ENCODE results near the gene MRPL10.

MRPL10 gene

DNA sequence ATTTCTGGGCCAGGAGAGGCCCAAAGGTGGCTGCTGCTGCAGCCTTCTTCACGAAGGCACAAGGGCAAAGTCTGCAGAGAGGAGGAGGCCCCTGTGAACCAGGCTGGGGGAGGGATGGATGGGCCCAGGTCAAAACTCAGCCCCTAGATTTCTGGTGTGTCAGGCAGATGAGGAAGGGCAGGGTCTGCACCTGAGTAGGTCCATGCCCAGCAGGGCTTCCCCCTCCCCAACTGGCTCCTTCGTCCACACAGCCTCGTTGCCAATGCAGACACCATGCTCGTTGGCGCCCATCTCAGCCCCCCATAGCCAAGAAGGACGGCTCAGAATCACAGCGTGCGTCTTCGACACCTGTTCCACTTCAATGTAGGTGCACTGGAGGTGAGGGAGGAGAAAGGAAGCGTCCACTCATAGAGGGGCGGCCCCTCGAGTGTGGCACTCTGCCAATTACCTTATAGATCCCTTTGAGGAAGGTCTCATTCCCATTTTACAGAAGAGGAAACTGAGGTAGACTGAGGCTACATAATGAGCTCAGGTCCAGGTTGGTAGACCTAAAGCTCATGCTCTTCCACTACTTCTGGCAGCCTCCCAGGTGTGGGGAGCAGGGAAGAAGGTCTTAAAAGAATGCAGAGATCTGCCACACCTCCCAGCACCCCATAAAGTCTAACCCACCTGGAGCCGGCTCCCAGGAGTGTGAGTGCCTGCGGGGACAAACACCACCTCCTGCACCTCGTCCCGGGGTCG lies 8.8 kb upstream of the MRPL10 start:
- no peak for DNase-seq (ENCODE audit: low read depth in 2 of 2, low spot score in 1 of 2)

DNA sequence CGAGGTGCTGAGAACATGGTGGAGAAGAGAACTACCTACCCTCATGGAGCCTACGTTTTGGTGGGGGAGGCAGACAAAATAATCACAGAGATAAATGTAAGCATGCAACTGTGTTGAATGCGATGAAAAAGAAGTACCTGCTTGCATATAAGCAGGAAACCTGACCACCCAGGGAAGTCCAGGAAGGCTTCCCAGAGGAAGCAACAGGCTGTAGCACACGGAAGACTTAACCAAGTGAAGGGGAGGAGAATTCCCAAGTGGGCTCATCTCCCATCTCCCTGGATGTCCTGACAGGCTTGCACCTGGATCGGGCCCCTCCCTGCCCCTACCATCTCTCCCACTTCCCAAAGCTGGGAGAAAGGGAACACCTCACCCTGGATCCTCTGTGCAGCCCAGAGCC lies 7.7 kb upstream of the MRPL10 start:
- DNase-seq (ENCODE audit: low read depth in 2 of 2, low spot score in 1 of 2) = no peak

DNA sequence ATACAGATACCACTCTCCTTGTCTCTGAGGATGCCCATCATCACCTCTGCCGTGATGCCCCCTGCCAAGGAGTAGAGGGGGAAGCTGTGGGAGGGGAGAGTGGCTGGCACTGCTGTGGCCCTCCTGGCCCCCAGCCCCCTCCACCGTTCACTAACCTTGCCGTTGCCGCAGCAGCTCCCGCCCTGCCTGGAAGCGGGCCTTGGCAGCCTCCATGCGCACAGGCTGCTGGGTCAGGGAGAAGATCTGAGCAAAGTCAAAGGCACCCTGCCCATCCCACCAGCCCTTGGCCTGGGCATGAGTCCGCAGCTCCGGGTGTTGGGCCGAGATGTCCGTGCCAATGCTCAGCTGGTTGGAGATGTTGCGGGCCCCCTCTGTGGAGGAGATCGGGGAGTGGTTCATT lies 7.3 kb upstream of the MRPL10 start:
- DNase-seq (ENCODE audit: low read depth in 2 of 2, low spot score in 1 of 2) = no peak

DNA sequence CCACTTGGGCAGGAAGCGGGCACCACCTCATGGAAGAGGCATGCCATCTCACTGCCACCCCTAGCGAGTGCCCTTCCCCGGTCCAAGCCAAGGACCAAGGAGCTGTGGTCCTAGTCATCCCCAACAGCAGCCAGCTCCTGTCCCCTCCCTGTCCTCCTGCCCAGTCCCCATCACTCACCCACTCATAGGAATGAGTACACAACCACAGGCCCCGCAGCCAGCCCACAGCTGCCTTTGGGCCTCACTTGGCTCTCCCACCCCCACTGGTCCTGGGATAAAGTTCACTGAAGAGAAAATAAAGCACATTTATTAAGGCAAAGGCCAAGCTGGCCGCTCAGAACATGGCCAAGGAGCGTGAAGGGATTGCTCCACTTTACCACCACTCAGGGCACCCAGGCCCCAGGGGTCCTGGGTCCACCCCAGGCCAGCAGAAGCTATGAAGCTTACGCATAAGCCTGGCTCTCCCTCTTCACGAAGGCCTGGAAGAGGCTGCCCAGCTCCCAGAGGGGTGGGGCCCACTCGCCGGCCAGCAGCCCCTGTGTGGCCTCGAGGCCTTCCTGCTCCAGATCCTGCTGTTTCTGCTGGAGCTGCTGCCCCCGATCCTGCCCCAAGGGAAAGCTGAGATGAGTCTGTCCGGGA lies 6.2 kb upstream of the MRPL10 start:
- no peak for DNase-seq (ENCODE audit: low read depth in 2 of 2, low spot score in 1 of 2)

DNA sequence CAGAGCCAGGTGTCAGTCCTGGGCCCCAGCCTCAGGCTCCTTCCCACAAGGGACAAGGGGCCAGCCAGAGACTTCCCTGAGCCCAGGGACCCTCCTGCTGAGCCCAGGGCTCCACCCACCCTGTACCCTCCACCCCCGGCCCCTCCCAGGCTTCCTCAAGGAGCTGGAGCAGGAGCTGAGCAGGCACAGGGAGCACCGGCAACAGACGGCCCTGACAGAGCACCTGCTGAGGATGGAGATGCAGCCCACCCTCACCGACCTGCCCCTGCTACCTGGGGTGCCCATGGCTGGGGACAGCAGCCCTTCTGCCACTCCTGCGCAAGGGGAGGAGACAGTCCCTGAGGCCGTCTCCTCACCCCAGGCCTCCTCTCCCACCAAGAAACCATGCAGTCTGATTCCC lies 5.3 kb upstream of the MRPL10 start:
- DNase-seq (ENCODE audit: low read depth in 2 of 2, low spot score in 1 of 2) = no peak

DNA sequence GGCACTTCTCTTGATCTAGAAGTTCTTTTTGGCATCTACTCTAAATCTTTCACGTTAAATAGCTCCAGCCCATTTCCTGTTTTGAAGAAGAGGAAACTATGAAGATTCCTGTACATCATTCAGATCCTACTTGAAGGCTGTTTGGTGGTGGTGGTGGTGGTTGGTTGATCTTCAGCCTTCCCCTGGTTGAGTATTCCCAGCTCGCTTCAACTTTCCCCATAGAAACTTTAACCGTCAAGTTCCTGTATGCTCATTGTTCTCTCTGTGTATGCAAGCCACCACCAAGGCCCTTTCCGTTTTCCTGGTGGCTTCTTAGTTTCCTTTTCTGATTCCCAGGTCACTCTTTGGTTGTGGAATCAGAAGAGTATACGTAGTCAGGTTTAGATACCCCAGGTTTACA lies 3.4 kb upstream of the MRPL10 start:
- no peak for DNase-seq (ENCODE audit: low read depth in 2 of 2, low spot score in 1 of 2)

DNA sequence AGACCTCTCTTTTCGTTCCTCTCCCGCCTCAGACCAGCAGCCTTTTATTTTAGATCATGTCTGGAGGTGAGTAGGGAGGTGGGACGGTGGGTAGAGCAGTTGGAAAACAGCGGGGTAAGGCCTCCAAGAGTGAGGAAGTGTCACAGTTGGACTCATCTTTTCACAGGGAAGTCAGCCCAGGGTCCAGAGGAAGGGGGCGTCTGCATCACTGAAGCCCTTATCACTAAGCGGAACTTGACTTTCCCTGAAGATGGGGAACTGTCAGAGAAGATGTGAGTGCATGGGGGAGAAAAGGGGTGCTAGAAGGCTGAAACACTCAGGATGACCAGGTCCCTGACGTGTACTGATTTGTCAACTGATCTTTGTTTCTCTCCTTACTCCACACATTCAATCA lies 590 bp upstream of the MRPL10 start:
- no peak for DNase-seq (ENCODE audit: low read depth in 2 of 2, low spot score in 1 of 2)

DNA sequence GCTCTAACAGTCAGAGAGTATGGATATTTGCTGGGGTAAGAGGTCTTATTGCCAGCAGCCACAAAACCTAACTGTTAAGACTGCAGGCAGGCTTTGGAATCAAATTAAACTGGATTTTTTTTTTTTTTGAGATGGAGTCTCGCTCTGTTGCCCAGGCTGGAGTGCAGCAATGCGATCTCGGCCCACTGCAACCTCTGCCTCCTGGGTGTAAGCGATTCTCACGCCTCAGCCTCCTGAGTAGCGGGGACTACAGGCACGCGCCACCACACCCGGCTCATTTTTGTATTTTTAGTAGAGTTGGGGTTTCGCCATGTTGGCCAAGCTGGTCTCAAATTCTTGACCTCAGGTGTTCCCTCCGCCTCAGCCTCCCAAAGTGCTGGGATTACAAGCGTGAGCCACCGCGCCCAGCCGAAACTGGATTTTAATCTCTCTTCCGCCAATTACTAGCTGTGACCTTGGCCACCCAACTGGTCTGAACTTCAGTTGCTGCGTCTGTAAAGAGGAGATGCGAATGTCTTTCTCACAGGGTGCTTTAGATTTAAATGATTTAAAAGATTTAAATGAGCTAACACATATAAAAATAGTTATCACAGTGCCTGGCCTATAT lies 842 bp downstream of the MRPL10 start:
- no peak for DNase-seq (ENCODE audit: low read depth in 2 of 2, low spot score in 1 of 2)

DNA sequence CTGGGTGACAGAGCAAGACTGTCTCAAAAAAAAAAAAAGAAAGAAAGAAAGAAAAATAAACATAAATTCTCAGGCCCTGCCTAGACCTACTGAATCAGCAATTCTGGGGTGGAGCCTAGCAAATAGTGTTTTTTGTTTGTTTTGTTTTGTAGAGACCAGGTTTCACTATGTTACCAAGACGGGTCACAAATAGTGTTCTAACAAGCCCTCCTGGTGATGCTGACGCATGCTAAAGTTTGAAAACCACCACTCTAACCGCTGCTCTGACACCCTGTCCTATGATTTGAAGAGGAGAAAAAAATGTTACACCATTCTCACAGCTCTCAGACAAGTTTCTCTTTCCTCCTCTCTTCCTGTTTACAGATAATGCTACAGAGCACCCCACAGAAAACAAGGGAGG lies 1.5 kb downstream of the MRPL10 start:
- DNase-seq (ENCODE audit: low read depth in 2 of 2, low spot score in 1 of 2) = peak in 1 of 2 donors; percentile 33

DNA sequence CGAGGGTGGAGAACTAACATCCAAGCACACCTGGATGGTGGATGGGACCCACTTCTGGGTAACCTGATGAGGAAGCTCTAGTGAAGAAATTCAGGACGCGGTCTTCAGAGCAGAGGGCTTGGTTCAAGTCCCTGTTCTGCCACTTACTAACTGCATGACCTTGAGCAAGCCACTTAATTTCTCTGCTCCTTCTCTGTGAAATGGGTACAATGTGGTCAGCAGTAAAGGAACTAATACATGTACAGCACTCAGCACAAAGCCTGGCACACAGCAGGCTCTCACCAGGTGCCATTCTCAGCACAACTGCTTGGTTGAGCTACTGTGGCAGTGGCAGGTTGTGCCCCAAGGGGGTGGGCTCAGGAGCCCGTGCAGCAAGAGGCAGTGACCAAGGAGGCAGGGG lies 7.8 kb downstream of the MRPL10 start:
- no peak for DNase-seq (ENCODE audit: low read depth in 2 of 2, low spot score in 1 of 2)

DNA sequence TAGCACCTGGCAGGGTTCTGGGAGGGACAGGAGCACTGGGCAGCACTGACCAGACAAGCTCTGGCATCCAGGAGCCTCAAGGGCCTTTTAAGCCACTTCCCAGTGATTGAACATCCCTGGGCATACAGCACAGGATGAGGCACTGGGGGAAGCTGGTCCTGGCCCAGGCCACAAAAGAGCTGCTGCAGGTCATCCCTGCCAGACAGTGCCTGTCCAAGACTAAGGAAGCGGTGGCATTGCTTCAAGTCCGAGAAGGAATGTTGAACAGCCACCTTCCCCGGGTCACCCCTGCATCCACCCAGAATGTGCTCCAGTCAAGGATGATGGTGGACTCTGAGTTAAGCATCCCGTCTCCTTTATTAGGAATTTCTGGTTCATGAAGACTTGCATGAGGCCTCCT lies 8.6 kb downstream of the MRPL10 start:
- no peak for DNase-seq (ENCODE audit: low read depth in 2 of 2, low spot score in 1 of 2)

DNA sequence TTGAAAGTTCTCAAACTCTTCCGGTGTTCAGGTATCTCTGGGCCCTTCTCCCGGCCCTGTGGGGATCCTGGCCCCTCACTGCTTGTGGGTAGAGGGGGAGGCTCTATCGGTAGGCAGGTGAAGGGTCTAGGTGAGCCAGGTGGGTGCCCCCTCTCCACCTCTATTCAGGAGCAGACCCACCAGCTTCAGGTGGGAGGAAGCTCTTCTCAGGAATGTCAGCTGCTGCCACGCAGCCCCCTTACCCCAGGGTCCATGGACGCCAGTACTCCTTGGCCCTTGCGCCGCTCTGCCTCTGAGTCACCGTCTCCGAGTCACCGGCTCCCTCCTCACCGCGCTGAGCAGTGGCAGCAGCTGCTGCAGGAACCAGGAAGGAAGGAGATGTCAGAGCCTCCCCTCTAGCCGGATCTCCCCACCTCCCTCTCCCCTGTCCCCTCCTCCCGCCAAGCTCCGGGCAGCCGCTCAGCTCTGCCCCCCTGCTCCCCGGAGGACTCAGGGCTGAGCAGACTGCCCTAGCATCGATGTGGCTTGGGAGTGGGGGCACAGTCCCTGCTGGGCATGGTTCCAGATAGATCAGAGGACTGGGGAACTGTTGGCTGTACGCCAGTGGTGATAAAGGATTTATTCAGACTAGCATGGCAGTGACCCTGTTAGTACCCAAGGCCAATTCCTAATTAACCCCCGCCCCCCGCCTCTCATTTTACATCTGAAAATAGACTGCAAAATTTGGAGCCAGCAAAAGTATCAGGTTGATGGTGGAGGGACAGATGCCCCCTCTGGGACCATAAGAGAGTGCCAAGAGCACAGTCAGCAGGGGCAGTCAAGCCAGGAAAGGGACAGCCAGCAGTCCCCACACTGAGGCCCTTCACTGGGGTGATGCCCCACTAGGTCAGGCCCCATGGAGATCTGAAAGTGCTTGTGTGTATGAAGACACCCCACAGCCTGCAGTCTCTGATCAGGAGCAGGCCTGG lies 9.6 kb downstream of the MRPL10 start, which contains the start of gene OSBPL7:
Gene OSBPL7, minus strand, starts transcription at position 371 of the 968 bp plus-strand sequence. CDS start 1,516 bp downstream, outside the sequence.
- peak; percentile 51 to 63 for DNase-seq (ENCODE audit: low read depth in 2 of 2, low spot score in 1 of 2)

DNA sequence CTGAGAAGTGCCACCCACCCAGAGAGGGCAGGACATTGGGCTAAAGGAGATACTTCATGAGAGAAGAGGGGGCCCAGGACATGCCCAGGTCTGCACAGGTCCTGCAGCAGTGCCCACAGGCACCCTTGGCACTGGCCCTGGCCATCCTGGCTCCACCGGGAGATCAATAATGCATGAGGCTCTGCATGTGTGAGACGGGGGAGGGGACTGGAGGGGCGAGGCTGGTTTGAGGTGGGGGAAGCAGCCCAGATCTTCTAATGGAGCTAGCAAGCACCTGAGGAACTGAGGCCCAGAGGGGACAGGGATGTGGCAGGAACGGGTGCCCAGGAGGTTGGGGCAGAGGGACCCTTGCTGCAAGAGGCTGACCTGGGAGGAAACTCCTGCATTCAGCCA lies 10.3 kb downstream of the MRPL10 start:
- no peak for DNase-seq (ENCODE audit: low read depth in 2 of 2, low spot score in 1 of 2)

DNA sequence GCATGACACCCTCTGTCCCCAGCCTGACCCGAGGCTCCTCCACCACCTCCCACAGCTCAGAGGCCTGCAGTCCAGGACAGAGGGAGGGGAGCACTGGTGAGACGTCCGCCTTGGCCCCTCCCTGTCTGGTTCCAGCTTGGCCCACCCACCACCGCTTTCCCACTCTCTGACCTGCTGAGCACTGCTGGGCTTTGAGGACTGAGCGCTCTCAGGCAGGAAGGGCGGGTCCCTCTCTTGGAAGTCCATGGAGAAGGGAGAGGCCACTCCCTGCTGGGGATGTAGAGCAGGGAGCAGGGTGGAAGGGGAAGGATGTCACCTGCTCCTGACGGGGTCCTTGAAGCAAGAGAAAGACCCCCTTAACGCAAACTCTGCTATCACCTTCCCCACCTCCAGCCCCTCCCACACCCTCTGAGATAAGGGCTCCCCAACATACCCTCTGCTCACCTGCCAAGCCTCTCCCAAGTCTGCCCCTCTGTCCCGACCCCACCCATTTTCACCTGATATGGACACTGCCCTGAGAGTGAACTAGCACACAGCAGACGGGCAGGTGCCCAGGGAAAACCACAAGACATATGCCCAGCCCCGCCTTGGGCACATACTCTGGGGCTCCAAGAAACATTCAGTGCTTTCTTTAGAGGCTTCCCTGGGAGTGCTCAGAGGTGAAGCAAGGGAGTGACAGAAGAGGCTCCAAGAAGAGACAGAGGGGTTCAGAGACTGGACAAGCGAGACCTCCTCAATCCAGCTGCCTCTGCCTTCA lies 11.1 kb downstream of the MRPL10 start:
- DNase-seq (ENCODE audit: low read depth in 2 of 2, low spot score in 1 of 2) = no peak

DNA sequence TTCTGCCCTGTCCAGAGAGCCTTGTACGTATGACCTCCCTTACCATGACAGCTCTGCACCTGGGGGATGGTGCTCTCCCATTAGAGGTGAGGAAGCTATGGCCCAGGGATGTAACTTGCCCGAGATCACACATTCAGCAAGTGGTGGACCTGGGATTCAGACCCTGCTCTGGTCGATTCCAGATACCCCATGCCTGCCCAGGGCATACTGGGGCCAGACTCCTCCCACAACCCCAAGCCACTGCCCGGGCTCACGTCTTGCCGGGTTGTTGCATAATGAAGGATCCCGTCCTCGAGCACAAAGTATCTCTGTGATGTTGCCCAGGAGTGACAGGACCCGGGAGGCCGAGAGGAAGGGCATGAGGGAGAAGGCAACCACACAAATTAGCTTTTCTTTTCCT lies 11.9 kb downstream of the MRPL10 start:
- DNase-seq (ENCODE audit: low read depth in 2 of 2, low spot score in 1 of 2) = no peak

DNA sequence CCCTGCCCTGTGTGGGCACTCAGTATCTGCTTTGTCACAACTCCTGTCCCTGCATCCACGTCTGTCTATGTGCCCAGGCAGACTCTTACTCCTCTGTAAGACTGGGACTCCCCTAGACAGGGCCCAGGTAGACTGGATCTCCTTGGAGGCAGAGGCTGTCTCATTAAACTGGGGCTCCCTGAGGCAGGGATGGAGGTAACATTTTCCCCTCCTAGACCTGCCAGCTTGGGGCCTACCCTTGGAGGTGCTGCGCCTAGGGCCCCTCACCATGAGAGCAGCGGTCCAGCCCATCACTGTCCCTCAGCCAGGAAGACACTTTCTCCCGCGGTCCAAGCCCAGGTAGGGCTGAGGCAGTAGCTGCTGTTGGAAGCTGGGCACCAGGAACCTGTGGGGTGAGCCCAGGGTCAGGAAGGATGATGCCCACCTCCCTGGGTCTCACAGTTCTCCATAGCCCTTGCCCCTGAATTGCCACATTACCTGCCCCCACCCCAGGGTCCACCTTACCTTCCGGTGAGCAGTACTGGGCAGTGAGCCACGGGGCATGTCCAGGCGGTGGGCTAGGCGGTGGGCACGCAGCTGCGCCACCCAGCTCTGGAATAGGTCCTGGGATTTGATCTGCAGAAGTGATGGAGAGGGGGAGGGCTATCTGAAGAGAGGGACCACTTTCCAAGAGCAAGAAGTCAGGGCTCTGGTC lies 13.2 kb downstream of the MRPL10 start:
- DNase-seq (ENCODE audit: low read depth in 2 of 2, low spot score in 1 of 2) = no peak

DNA sequence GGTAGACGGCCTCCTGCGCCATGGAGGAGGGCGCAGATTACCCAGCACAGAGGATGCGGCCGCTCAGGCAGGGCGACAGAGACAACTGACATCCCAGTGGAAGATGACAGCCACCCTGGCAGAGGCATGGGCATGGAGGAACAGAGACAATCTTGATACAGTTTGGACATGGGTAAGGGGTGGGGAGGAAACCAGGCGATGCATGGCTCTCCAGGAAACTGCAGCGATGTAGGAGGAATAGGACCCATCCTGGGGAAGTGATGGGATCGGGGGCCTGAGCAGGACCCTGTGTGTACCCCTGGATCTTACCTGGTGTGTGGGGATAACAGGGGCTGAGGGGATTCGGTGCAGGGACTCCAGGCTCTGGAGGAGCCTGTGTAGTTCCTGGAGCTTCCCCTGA lies 14.4 kb downstream of the MRPL10 start:
- DNase-seq (ENCODE audit: low read depth in 2 of 2, low spot score in 1 of 2) = no peak

DNA sequence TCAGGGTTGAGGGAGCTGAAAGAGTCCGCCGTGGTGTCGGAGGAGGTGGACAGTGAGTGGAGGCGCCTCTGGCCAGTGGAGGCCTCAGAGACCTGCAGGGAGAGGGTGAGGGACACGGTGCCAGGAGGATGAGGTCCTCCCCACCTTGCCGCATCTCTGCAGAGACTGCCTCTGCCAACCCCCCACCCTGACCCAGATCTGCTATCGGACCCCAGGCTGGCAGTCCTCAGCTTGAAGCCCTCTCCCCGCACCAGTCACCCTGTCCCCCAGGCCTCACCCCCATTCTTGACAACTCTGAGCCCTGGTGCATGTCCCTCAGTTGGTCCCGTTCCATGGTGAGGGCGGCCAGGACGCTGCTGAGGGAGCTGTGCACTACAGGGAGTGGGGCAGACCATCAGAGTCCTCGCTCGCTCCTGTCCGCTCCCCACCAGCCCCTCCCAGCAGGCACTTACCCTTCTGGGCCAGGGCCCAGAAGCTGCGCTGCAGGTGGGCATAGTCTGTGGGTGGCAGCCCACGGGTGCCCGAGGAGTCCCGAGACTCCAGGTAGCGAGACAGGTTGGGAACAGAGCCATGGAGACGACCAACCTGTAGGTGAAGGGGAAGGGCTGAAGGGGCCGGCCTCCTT lies 15.1 kb downstream of the MRPL10 start:
- no peak for DNase-seq (ENCODE audit: low read depth in 2 of 2, low spot score in 1 of 2)

DNA sequence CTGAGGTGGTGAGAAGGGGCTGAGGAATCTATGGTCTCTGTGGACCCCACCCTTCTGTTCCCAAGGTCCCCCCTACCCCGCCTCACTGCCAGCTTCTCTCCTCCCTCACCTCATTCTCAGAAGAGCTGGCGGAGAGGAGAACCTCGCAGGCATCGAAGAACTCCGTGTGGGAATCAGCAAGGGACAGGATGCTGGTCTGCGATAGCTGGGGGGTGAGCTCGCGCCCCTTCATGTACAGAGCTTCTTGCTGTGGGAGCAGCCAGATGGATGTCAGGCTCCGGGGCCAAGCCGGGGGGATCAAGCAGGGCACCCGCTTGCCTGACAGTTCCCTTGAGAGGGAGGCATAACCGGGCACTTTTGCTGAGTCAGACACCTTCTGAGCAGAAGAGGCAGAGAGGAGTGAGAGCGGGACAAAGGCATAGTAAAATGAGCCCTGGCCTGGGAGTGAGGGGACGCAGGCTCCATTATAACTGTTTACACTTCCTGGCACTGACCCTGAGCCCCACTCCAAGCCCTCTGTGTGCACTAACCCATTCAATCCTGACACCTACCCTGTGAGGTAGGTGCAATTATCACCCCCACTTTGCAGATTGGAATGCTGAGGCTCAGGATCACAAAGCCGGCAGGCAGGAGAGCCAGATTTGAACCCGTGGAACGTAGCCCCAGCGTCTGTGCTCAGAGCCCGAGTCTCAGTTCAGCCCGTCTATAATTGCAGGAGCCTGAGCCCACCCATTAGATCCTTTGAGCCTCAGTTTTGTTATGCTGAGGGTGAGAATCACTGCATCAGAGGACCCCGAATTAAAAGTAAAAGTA lies 16.0 kb downstream of the MRPL10 start:
- no peak for DNase-seq (ENCODE audit: low read depth in 2 of 2, low spot score in 1 of 2)
